GM12873 (cell line): ENCODE measurements around the gene BLOC1S5.

Experiments used
- TF ChIP-seq, protein P1 (sequence below): IDR thresholded peaks from 2 replicates; pipeline ENCODE4 v1.5.1; 2012; ENCODE audit warnings: low read depth, mild to moderate bottlenecking, moderate library complexity, low read length, control low read depth; ENCODE audit not compliant: insufficient read depth; ENCODE audit errors: missing control alignments

BLOC1S5 gene, protein sequence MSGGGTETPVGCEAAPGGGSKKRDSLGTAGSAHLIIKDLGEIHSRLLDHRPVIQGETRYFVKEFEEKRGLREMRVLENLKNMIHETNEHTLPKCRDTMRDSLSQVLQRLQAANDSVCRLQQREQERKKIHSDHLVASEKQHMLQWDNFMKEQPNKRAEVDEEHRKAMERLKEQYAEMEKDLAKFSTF

DNA sequence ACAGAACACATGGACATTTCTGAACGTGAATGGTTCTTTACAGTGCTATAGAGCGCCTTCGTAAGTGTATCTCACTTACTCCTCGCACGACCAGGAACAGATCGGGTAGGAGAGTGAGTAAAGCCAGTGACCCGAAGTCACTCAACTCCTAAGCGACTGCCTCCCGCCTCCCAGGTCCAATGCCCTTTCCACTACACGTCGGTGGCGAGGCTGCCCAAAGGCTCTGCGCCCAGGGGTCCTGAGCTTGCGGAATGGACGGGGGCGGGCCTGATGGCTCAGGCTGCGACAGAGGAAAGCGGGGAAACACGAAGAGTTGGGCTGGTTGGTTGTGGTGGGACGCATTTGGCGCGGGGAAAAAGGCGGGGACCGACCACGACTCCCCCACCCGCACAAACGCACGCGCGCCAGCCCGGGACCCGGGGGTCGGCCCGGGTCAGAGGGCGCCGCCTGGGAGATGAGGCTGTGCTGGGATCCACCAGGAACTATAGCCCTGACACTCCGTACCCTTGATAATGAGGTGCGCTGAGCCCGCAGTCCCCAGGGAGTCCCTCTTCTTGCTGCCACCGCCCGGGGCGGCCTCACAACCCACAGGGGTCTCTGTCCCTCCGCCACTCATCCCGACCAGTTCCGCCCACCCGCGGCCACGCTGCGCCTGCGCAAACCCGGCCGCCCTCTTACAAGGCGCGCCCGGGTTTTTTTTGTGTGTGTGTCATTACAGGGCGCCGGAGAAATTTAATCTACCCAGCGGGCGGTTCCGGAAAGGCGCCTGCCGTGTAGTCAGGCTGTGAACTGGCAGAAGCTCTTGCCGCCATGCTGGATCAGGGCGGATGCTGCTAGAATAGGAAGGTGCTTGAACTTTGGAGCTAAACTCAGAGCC lies at the start of gene BLOC1S5:
Gene BLOC1S5 (minus strand): TSS at position 629 of the 877 bp plus-strand sequence. CDS start 13 bp downstream, at position 616.
- TF ChIP-seq, protein P1, sequence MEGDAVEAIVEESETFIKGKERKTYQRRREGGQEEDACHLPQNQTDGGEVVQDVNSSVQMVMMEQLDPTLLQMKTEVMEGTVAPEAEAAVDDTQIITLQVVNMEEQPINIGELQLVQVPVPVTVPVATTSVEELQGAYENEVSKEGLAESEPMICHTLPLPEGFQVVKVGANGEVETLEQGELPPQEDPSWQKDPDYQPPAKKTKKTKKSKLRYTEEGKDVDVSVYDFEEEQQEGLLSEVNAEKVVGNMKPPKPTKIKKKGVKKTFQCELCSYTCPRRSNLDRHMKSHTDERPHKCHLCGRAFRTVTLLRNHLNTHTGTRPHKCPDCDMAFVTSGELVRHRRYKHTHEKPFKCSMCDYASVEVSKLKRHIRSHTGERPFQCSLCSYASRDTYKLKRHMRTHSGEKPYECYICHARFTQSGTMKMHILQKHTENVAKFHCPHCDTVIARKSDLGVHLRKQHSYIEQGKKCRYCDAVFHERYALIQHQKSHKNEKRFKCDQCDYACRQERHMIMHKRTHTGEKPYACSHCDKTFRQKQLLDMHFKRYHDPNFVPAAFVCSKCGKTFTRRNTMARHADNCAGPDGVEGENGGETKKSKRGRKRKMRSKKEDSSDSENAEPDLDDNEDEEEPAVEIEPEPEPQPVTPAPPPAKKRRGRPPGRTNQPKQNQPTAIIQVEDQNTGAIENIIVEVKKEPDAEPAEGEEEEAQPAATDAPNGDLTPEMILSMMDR: no peak

DNA sequence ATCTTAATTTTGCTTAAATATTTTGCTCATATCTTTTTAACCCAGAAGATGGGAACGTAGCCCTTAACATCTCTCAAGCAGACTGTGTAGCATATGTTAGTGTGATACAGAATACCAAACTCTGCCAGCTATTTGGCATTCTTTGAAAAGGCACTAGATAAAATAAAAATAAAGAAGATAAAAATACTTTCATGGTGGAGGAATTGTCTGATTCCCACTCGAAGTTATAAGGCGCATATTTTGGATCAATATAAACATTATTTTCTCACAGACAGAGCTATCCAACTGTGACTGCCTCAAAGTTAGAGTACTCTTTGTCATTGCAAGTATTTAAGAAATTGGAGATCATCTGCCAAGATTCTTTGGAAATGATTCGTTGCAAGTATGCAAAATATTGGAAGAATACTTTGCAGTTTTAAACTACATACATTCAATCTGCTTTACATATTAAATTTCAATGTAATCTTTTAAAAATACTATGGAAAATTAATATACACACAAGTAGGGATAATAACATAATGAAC lies 49.0 kb upstream of the BLOC1S5 start:
- TF ChIP-seq, protein P1: no peak

DNA sequence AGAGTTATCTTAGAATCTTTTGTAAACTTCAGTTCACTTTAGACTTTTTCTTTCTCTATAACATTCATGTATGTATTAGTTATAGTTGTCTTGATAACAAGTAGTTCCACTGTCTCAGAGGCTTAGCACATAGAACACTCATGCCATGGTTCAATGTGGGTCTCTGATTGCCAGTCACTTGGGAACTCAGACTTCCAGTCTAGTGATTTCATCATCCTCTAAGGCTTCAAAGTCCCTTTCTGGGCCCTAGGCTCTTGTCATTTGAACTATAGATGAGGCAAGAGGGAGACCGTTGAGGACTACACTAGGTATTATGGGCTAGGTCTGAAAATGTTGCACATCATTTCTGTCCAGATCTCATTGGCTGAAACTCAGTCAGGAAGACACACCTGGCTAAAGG lies 46.5 kb upstream of the BLOC1S5 start:
- TF ChIP-seq, protein P1: no peak

DNA sequence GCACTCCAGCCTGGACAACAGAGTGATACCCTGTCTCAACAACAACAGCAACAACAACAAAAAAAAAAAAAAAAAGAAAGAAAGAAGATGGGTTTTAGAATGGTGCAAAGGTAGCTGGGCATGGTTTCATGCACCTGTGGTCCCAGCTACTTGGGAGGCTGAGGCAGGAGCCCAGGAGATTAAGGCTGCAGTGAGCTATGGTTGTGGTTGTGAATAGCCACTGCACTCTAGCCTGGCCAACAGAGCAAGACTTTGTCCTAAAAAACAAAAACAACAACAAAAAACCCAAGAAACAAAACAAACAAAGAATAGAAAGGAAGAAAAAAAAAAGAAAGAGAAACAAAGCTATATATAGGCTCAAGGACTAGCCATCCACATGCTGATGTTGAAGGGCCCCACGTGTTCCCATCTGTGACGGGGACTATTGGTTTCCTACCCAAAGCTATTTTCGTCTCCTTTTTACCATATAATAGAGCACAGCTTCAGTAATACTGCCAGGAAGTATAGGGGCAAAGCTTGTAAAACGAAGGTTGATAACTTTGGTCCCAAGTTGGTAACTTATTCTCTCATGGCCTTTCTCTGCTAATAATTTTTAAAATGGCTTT lies 46.0 kb upstream of the BLOC1S5 start:
- TF ChIP-seq, protein P1: no peak

DNA sequence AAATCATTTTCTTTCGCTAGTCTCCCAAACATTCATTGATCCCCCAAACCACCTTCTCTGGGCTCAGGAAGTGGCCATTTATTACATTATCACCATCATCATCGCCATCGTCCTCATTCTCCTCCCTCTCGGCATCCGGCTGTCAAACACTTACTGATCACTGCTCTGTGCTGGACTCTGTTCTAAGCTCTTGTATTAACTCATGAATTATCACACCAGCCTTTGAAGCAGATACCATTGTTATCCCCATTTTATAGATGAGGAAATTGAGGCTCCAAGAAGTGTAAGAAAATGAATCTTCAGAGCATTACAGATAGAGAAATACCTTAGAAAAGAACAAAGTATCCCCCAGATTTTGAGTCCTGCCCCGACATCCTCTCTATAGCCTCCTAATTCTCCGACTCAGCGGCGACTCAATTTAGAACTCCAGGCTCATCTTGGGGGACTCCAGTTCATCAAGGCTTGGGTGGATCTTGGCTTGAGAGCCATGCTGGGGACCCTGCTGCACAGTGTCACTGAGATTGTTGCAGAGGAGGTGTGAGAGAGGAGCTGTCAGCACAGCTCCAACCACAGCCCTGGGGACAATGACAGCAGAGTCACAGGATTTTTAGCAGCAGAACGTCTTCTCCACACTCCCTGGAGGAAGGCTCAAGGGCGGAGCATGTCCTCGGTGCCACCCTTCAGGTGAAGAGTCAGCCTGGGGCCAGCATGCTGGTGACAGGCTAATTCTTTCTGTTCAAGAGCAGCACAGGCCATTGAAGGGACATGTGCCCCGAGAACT lies 44.8 kb upstream of the BLOC1S5 start:
- TF ChIP-seq, protein P1: no peak

DNA sequence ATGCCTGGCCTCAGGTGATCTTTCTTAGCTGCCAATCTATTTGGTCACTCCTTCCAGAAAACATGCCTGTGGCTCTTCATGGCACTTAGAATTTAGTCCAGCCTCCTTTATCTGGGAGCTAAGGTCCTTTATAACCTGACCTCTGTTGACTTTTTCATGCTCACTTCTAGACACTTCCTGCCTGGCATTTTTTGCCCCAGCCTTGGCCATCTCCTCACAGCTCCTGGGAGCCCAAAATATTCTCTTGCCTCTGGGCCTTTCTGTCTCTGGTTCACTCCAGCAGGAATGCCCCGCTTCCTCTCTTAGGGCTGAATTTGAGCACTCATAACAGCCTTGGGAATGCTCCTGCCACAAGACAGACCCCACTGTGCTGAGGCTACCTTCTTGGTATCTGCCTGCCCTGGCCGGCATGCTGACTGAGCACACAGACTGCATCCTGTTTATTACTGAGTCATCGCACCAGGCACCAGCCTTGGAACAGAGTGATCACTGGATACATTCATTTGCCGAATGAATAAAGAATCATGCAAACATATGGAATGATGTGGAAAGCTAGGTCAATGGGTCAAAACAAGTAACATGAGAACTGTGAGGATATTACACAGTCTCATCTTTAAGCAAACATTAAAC lies 44.0 kb upstream of the BLOC1S5 start:
- TF ChIP-seq, protein P1: no peak
